K562 (cell line): ENCODE results near the gene CHCHD1. TPM values are rescaled to one million over a fixed set of nuclear protein-coding genes. Genes with fewer than 3 reads are reported as not detected.

Source experiments
- ATAC-seq: fragments of 200-7000 bp; cut with Tn5 transposase; 3 replicates; pipeline ENCODE4 v1.9.1; 2020; ENCODE audit warnings: moderate library complexity
- BruUV-seq: library from RNA; stranded (reverse); fragments of 400-500 nt; replicated peaks from 2 replicates; lab custom pipeline; 2021; lab: Mats Ljungman, UMichigan
- CTCF ChIA-PET: fragments of 300-600 bp; formaldehyde crosslinking; extraction: SDS; loops from one replicate; lab custom pipeline; 2021; ENCODE audit warnings: low intra/inter-chr PET ratio; lab: Yijun Ruan, JAX
- POLR2A ChIA-PET: fragments of 300-600, 350-650 bp; sonication (Branson Sonifier 250); formaldehyde crosslinking; extraction: SDS; loops from one replicate; lab custom pipeline; 2021; ENCODE audit warnings: antibody characterized with exemption, inconsistent platforms; lab: Yijun Ruan, JAX
- DNase-seq, 4 experiments: peaks; one replicate each; pipeline versions ENCODE4 v3.0.0 to v3.0.0-alpha.2; 2011 to 2018; ENCODE audit warnings: low spot score in 3 of 4, mixed read lengths in 3 of 4; ENCODE audit errors: extremely low read depth in 1 of 4
- FAIRE-seq: peaks from 2 replicates; lab custom pipeline; 2011; peaks lifted over from hg19 to GRCh38; lab: Jason Lieb, UNC
- H2AFZ ChIP-seq: 2 replicates; pipeline ENCODE4 v1.6.0; 2011; ENCODE audit warnings: low read depth, low read length, control low read depth, inconsistent platforms
- H3K27ac ChIP-seq: fragments of 200-600 bp; 3 replicates; pipeline ENCODE4 v1.8.0; 2011; ENCODE audit warnings: low read depth, mild to moderate bottlenecking, control low read depth, inconsistent platforms, low read length, moderate library complexity, mixed read lengths; ENCODE audit errors: extremely low read depth
- H3K27me3 ChIP-seq, 2 experiments: fragments of 300-600 bp in 1 of 2; 2 replicates in 1 of 2; 3 replicates in 1 of 2; pipeline versions ENCODE4 v1.6.0 to v1.8.0; 2011; ENCODE audit warnings: inconsistent platforms in 2 of 2, low read length in 2 of 2, mild to moderate bottlenecking in 1 of 2, mixed read lengths in 1 of 2, moderate library complexity in 1 of 2; ENCODE audit not compliant: control insufficient read depth in 2 of 2, insufficient read depth in 2 of 2
- H3K36me3 ChIP-seq: fragments of 300-600 bp; 3 replicates; pipeline ENCODE4 v1.8.0; 2011; ENCODE audit warnings: mild to moderate bottlenecking, low read length, inconsistent platforms; ENCODE audit not compliant: control insufficient read depth, insufficient read depth
- H3K4me1 ChIP-seq, 2 experiments: fragments of 200-600 bp in 1 of 2; replicated peaks in 1 of 2; 2 replicates in 1 of 2; 3 replicates in 1 of 2; pipeline versions ENCODE4 v1.5.1 to v1.8.0; 2011; ENCODE audit warnings: inconsistent platforms in 2 of 2, low read length in 2 of 2, mild to moderate bottlenecking in 1 of 2, mixed read lengths in 1 of 2, moderate library complexity in 1 of 2; ENCODE audit not compliant: control insufficient read depth in 2 of 2, insufficient read depth in 2 of 2
- H3K4me2 ChIP-seq: 2 replicates; pipeline ENCODE4 v1.6.1; 2011; ENCODE audit warnings: low read length, control low read depth, inconsistent platforms, mixed read lengths; ENCODE audit not compliant: insufficient read depth
- H3K4me3 ChIP-seq: fragments of 200-600 bp; sonication (generic), shearing (Covaris generic); 2 replicates; pipeline ENCODE4 v1.5.1; 2016; ENCODE audit warnings: control low read depth, inconsistent platforms
- H3K79me2 ChIP-seq: fragments of 200-600 bp; 3 replicates; pipeline ENCODE4 v1.8.0; 2011; ENCODE audit warnings: low read length, inconsistent platforms; ENCODE audit not compliant: control insufficient read depth, insufficient read depth
- H3K9ac ChIP-seq, 2 experiments: 2 replicates each; pipeline versions ENCODE4 v1.6.0 to v1.6.1; 2011; ENCODE audit warnings: low read depth in 2 of 2, low read length in 2 of 2, control low read depth in 1 of 2, inconsistent platforms in 1 of 2, mild to moderate bottlenecking in 1 of 2, mixed read lengths in 1 of 2; ENCODE audit not compliant: insufficient read depth in 1 of 2
- H3K9me1 ChIP-seq: one replicate; pipeline ENCODE4 v1.6.0; 2011; ENCODE audit warnings: inconsistent platforms, mild to moderate bottlenecking, low read length, moderate library complexity; ENCODE audit not compliant: control insufficient read depth, insufficient read depth
- H3K9me3 ChIP-seq: replicated peaks from 2 replicates; pipeline ENCODE4 v1.5.1; 2011; ENCODE audit warnings: low read depth, low read length, inconsistent platforms; ENCODE audit not compliant: control insufficient read depth, insufficient read depth
- H4K20me1 ChIP-seq: replicated peaks from 2 replicates; pipeline ENCODE4 v1.6.1; 2011; ENCODE audit warnings: low read length, inconsistent platforms, mixed read lengths; ENCODE audit not compliant: control insufficient read depth, insufficient read depth
- CHD1 ChIP-seq: fragments of 200-600 bp; sonication (generic); IDR thresholded peaks from one replicate; pipeline ENCODE4 v1.6.1; 2012; ENCODE audit warnings: mild to moderate bottlenecking, moderate library complexity, low read length, inconsistent platforms
- HCFC1 ChIP-seq: IDR thresholded peaks from 2 replicates; pipeline ENCODE4 v1.6.1; 2012; ENCODE audit warnings: low read depth, low read length, improper control_type of control experiment
- HMBOX1 ChIP-seq: sonication (generic); IDR thresholded peaks from 2 replicates; pipeline ENCODE4 v1.6.1; 2016
- KHSRP ChIP-seq: fragments of 450-650 bp; IDR thresholded peaks from 2 replicates; pipeline ENCODE4 v1.6.1; 2017
- MCM3 ChIP-seq: fragments of 450-650 bp; IDR thresholded peaks from 2 replicates; pipeline ENCODE4 v1.6.1; 2016
- MITF ChIP-seq: IDR thresholded peaks from 2 replicates; pipeline ENCODE4 v1.6.1; 2014; ENCODE audit warnings: antibody characterized with exemption
- MXI1 ChIP-seq: IDR thresholded peaks from 2 replicates; pipeline ENCODE4 v1.6.1; 2011; ENCODE audit warnings: low read depth, mild to moderate bottlenecking, improper control_type of control experiment, low read length
- MYBL2 ChIP-seq, 2 experiments: fragments of 450-650 bp in 1 of 2; sonication (generic) in 1 of 2; formaldehyde crosslinking in 1 of 2; IDR thresholded peaks; 2 replicates each; pipeline versions ENCODE4 v1.6.1 to v1.8.1; 2017 to 2022; ENCODE audit warnings: borderline replicate concordance in 1 of 2, inconsistent platforms in 1 of 2, low read depth in 1 of 2, mild to moderate bottlenecking in 1 of 2, missing genetic modification reagents in 1 of 2, moderate library complexity in 1 of 2
- NFYB ChIP-seq: IDR thresholded peaks from 2 replicates; pipeline ENCODE4 v1.6.1; 2011; ENCODE audit warnings: mild to moderate bottlenecking, moderate library complexity; ENCODE audit not compliant: insufficient read length; ENCODE audit errors: extremely low read depth
- PKNOX1 ChIP-seq: fragments of 450-650 bp; IDR thresholded peaks from 2 replicates; pipeline ENCODE4 v1.6.1; 2016
- XRCC5 ChIP-seq: fragments of 200-400 bp; formaldehyde crosslinking; IDR thresholded peaks from 2 replicates; pipeline ENCODE4 v1.6.1; 2017; ENCODE audit warnings: low read depth, mild to moderate bottlenecking, low read length
- ZBTB7A ChIP-seq: IDR thresholded peaks from 2 replicates; pipeline ENCODE4 v1.6.1; 2011; ENCODE audit warnings: low read depth, mild to moderate bottlenecking, low read length, moderate library complexity, borderline replicate concordance; ENCODE audit not compliant: control insufficient read depth
- ZNF592 ChIP-seq: fragments of 450-650 bp; IDR thresholded peaks from 2 replicates; pipeline ENCODE4 v1.6.1; 2017; ENCODE audit warnings: antibody characterized with exemption, mild to moderate bottlenecking
- WGBS: fragments of 100-300 bp; shearing (Covaris generic); methylation state at CpG from one replicate; pipeline ENCODE4 v1.1.6; 2016; ENCODE audit warnings: low coverage, mixed read lengths; ENCODE audit not compliant: insufficient coverage; ENCODE audit errors: missing lambda C conversion rate; 5-methylcytosine and 5-hydroxymethylcytosine counted together
- in situ Hi-C: fragments of 300-500 bp; cut with MboI; formaldehyde crosslinking; loops from 4 replicates; pipeline ENCODE4 v1.15.0; 2018; ENCODE audit warnings: inconsistent platforms, mixed read lengths
- intact Hi-C: fragments of 100-400 bp; cut with micrococcal nuclease; formaldehyde crosslinking; loops from 2 replicates; pipeline ENCODE4 v1.14.2; 2022
- polyA plus RNA-seq, 8 experiments: library from polyadenylated mRNA; depleted of rRNA in 4 of 8; stranded (reverse) in 5 of 8; unstranded in 3 of 8; fragments of >200 nt; fragmentation: Nextera tagmentation in 2 of 8; fragmentation: Illumina TruSeq in 1 of 8; extraction: Ambion mirVana in 2 of 8; extraction: Trizol in 1 of 8; gene quantifications; 2 replicates each; pipeline versions ENCODE4 v1.2.1 to v1.2.3, GENCODE V29; 2011 to 2014; ENCODE audit warnings: inconsistent platforms in 1 of 8, missing spikeins in 1 of 8
- total RNA-seq, 7 experiments: library from RNA; depleted of rRNA in 6 of 7; stranded (reverse); fragments of >200 nt in 6 of 7; fragmentation: Illumina TruSeq in 2 of 7; extraction: Trizol in 2 of 7; gene quantifications; 2 replicates each; pipeline versions ENCODE4 v1.2.1 to v1.2.3, GENCODE V29; 2011 to 2021; ENCODE audit warnings: low replicate concordance in 1 of 7

CHCHD1 gene
- total and polyA plus RNA-seq, 9 of the 15 experiments (the other 6 are each of a cell fraction or from before 2014, with no cell fraction given) = 52.9 to 126 (median 83.4) TPM

GRCh38 chr10:73786512-73786885, 4.7 kb downstream of the CHCHD1 start:
- intact Hi-C loops (loop anchor here (2.0 to 10.0 kb wide), 2 partner anchors 24 to 318 kb away; partner anchors contain the start of gene NDST2), in situ Hi-C loops (no loop called here)
- H2AFZ ChIP-seq = 0 out of 2 replicates have a peak overlapping the region, but pooled peaks have one; percentile 94
- DNase-seq (peak in 1 of 4 experiments; percentile 48), ATAC-seq (no peak), FAIRE-seq (no peak)
- no TSS peak for BruUV-seq
- 9% methylated on average over 2 of the region's 2 CpGs for WGBS
- H3K27ac ChIP-seq = peak overlapping the region; percentile 76; the same call in 2 of the 3 replicates
- POLR2A ChIA-PET = interaction anchor here (0.7 to 6.7 kb wide), 9 partner anchors 9 to 56 kb away, joined by 3 to 61 read pairs (median 4); a partner anchor contains a TSS
- H3K4me2 ChIP-seq = peak overlapping the region; percentile 84
- H3K36me3 ChIP-seq = peaks cover 35% of the 10 kb centered on the region; the same call in 2 of the 3 replicates
- H3K4me1 ChIP-seq = peaks cover 9 to 27% of the 10 kb centered on the region in 2 experiments; a peak in 4 of 5 replicates
- no peaks in the 10 kb centered on the region for H3K27me3 ChIP-seq
- H4K20me1 ChIP-seq = no peaks in the 10 kb centered on the region; the same call in 1 of the 2 replicates
- H3K79me2 ChIP-seq = peaks cover 50% of the 10 kb centered on the region
- no peaks in the 10 kb centered on the region for H3K9me1 ChIP-seq
- CTCF ChIA-PET = no interaction called here
- H3K9ac ChIP-seq = peak overlapping the region; percentile 71 to 96
- H3K4me3 ChIP-seq = peak overlapping the region; percentile 89
- H3K9me3 ChIP-seq = no peaks in the 10 kb centered on the region
- no peak for TF ChIP-seq HCFC1
- no peak for TF ChIP-seq ZNF592
- TF ChIP-seq NFYB = no peak
- 0 out of 2 replicates have a peak, but pooled peaks have one; percentile 2 for TF ChIP-seq PKNOX1
- TF ChIP-seq HMBOX1 = no peak
- TF ChIP-seq KHSRP = no peak
- TF ChIP-seq ZBTB7A = peak; percentile 70; the same call in 1 of the 2 replicates
- TF ChIP-seq MCM3 = no peak
- TF ChIP-seq MXI1 = no peak
- TF ChIP-seq MITF = no peak
- no peak for TF ChIP-seq CHD1
- no peak for TF ChIP-seq MYBL2 (IDR thresholded peaks at IDR 0.05; ENCODE audit: low read depth)
- TF ChIP-seq MYBL2 (CRISPR knock-in tag; IDR thresholded peaks at IDR 0.05; ENCODE audit: borderline replicate concordance) = no peak
- no peak for TF ChIP-seq XRCC5
